Globus pallidus (tissue), 1 donor: ENCODE results near the gene ITPR3.

Experiments
- DNase-seq: peaks from one replicate; pipeline ENCODE4 v3.0.0-alpha.2; 2015; ENCODE audit warnings: low spot score

Gene ITPR3

GRCh38 chr6:33686981-33687975, 66.2 kb downstream of the ITPR3 start:
- no peak for DNase-seq

GRCh38 chr6:33688006-33688405, 66.9 kb downstream of the ITPR3 start:
- no peak for DNase-seq

GRCh38 chr6:33688451-33689147, 67.5 kb downstream of the ITPR3 start:
- no peak for DNase-seq

- DNase-seq: no peak
These were observed 68.0 kb downstream of the ITPR3 start for GRCh38 chr6:33689148-33689494.

- no peak for DNase-seq
These were observed 68.8 kb downstream of the ITPR3 start for GRCh38 chr6:33689879-33690278.

GRCh38 chr6:33690766-33691165, 69.6 kb downstream of the ITPR3 start:
- no peak for DNase-seq

GRCh38 chr6:33691456-33692077, 70.4 kb downstream of the ITPR3 start:
- no peak for DNase-seq

- DNase-seq: no peak
These were observed 71.1 kb downstream of the ITPR3 start for GRCh38 chr6:33692078-33692759.

GRCh38 chr6:33692760-33693158, 71.6 kb downstream of the ITPR3 start:
- DNase-seq: no peak

GRCh38 chr6:33693186-33694105, 72.3 kb downstream of the ITPR3 start:
- no peak for DNase-seq

- DNase-seq: no peak
These were observed 73.3 kb downstream of the ITPR3 start for GRCh38 chr6:33694401-33694931.

- DNase-seq: no peak
These were observed 73.9 kb downstream of the ITPR3 start for GRCh38 chr6:33694977-33695376.

- no peak for DNase-seq
These were observed 74.3 kb downstream of the ITPR3 start for GRCh38 chr6:33695451-33695887.

- DNase-seq: no peak
These were observed 75.0 kb downstream of the ITPR3 start for GRCh38 chr6:33696076-33696475.

GRCh38 chr6:33696548-33697518, 75.7 kb downstream of the ITPR3 start:
- DNase-seq: no peak

GRCh38 chr6:33697845-33698244, 76.7 kb downstream of the ITPR3 start:
- DNase-seq: no peak

GRCh38 chr6:33698494-33698893, 77.4 kb downstream of the ITPR3 start:
- no peak for DNase-seq

GRCh38 chr6:33699131-33699530, 78.0 kb downstream of the ITPR3 start:
- DNase-seq: no peak

- no peak for DNase-seq
These were observed 78.6 kb downstream of the ITPR3 start for GRCh38 chr6:33699739-33700138.
